Activated CD4-positive, alpha-beta memory T cell treated with anti-CD3 and anti-CD28 coated beads for 36 hours (primary cell): ENCODE data around the gene LSMEM2. TPM values are rescaled to one million over a fixed set of nuclear protein-coding genes. Genes with fewer than 3 reads are reported as not detected.
"Not testable (repeated sequence)": the region's sequence is repeated elsewhere in the genome, so short reads cannot be mapped to it uniquely, and the experiment has no call there.

ENCODE experiments used
- CTCF ChIA-PET: fragments of 350-600 bp; sonication (Branson Sonifier 250); formaldehyde crosslinking; loops from one replicate; lab custom pipeline; 2021; ENCODE audit warnings: antibody characterized with exemption, inconsistent platforms; lab: Charles Lee
- POLR2A ChIA-PET: fragments of 350-600 bp; sonication (Branson Sonifier 250); formaldehyde crosslinking; loops from one replicate; lab custom pipeline; 2021; ENCODE audit warnings: antibody characterized with exemption; lab: Charles Lee
- DNase-seq: peaks from one replicate; pipeline ENCODE4 v3.0.0-alpha.2; 2020
- H3K27ac Mint-ChIP-seq: one replicate; pipeline ENCODE4 v1.8.0; 2021; ENCODE audit warnings: mixed read lengths
- H3K27me3 Mint-ChIP-seq: one replicate; pipeline ENCODE4 v1.8.0; 2021; ENCODE audit warnings: mixed read lengths
- H3K36me3 Mint-ChIP-seq: one replicate; pipeline ENCODE4 v1.8.0; 2021; ENCODE audit warnings: mixed read lengths
- H3K4me1 Mint-ChIP-seq: one replicate; pipeline ENCODE4 v1.8.0; 2021; ENCODE audit warnings: low read depth, mixed read lengths
- H3K4me3 Mint-ChIP-seq: one replicate; pipeline ENCODE4 v1.8.0; 2021; ENCODE audit warnings: mild to moderate bottlenecking, mixed read lengths
- H3K9me3 Mint-ChIP-seq: one replicate; pipeline ENCODE4 v1.8.0; 2021; ENCODE audit warnings: mixed read lengths
- intact Hi-C: fragments of 100-400 bp; cut with micrococcal nuclease; formaldehyde crosslinking; loops from one replicate; pipeline ENCODE4 v1.15.1; 2023
- total RNA-seq, 2 experiments: library from RNA; stranded (reverse); gene quantifications; one replicate each; pipeline ENCODE4 v1.2.3, GENCODE V29; 2021

LSMEM2 gene
- total RNA-seq, 2 experiments from 2014 or later: not detected

DNA sequence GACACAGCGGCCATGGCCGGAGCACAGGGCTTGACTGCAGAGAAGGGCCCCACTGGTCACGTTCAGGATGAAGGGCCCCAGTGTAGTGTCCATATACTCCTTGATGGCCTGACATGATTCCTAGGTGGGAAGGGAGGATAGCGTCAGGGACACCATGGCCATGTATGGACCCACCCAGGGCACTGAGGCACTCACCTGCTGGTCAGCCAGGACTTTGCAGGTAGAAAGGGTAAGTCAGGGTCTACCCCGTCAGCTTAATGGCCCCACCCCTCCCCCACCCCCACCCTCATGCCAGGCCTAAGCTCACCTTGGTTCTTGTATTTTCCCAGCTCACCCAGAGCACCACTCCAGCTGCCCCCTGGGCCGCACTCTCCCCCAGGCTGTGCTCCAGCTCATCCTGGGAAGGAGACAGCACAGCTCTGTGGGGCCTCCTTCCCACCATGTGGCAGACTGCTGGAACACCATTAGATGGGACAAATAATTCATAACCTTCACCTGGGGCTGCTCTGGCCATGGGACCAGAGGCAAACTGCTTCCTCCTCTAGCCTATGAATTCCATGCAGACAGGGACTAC lies 21.9 kb downstream of the LSMEM2 start:
- Mint-ChIP-seq H3K4me1 (peaks cover 31% of the 10 kb centered on the region), H3K9me3 (no peaks in the 10 kb centered on the region), H3K27ac (peak overlapping the region; percentile 95), H3K36me3 (peaks cover 1% of the 10 kb centered on the region), H3K27me3 (no peaks in the 10 kb centered on the region), H3K4me3 (peak overlapping the region; percentile 97)
- DNase-seq: no peak
- POLR2A ChIA-PET: no interaction called here
- intact Hi-C loops: no loop called here
- CTCF ChIA-PET: interaction anchor here (1.3 to 2.5 kb wide), 2 partner anchors 75 to 106 kb away, joined by 3 to 6 read pairs; no protein-coding TSS in a partner anchor

DNA sequence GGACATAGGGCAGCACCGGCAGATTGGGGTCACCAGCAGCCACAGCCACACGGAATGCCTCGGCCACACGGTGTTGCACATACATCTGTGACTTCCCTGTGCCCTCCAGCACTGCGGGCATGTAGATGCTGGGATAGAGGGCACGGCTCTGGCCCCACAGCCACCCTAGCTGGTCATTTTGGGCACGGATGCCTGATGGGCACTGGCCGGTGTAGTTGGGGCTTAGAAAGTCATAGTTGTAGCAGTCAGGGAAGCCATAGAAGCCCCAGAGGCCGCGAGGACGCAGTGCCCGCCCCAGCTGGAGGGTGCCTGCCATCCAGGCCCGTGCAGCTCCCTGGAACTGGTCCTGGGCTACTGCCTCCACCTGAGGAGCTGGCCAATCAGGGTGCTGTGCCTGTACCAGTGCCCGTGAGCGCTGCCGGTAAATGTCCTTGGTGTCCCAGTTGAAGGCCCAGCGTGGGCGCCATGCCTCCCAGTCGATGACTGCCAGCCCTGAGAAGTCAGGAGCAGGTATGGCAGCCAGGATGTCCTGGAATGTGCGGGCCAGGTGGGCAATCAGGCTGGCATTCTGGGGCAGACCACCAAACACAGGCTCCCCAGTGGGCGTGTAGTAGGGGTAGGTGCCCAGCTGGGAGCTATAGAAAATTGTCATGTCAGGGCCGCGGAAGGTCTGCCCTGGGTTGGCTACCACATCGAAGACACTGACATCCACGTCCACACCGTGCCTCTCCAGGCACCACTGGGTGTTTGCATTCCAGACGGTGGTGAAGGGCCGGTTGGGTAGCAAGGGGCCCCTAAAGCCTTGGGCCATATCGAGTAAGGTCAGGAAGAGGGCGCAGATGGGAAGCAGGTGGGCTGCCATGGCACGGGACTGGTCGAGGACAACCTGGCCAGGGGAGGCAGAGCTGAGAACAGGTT lies 23.5 kb downstream of the LSMEM2 start:
- no peak overlapping the region for H3K27ac Mint-ChIP-seq
- POLR2A ChIA-PET: interaction anchor here (0.7 kb wide), 1 partner anchor 10 kb away, joined by 3 read pairs; no protein-coding TSS in a partner anchor

DNA sequence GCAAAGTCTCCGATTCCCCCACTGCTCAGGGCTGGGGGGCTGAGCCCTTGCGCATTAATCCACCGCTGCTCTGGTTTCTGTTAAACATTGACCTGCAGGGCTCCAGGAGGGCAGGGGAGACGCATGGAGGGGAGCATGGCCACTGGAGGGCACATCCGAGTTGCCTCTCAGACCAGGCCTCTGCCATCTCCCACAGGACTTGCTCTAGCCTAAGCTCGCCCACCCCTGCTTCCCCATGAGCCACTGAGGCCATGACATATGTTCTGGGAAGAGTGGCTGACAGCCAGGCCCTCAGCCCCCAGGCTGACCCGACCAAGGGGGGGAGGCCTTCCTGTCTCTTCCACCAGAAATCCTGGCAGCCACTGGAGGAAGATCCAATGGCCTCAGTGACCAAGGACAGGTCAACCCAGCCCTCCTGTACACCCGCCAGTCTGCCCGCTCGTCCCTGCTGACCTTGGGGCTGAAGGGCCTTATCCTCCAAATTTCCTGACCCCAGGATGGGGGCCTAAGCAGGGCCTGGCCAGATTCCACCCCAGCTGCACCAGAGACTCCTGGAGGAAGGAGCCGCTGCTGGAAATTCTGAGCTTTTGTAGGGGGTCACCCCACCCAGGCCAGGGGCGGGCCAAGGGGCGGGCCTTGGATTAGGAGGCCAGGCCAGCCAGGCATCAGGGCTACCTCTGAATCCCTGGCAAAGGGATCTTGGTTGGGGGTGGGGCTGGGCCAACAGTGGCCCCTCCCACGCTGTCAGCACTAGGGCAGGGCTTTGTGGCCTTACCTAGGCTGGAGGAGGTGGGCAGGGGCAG lies 24.3 kb downstream of the LSMEM2 start, which contains the start of gene HYAL1:
TSS of gene HYAL1 (minus strand) at position 562 of the 803 bp plus-strand sequence. CDS start 618 bp downstream, outside the sequence.
- Mint-ChIP-seq H3K4me1 (peaks cover 22% of the 10 kb centered on the region), H3K36me3 (peaks cover 1% of the 10 kb centered on the region), H3K27me3 (no peaks in the 10 kb centered on the region), H3K4me3 (no peak within 1 kb of the TSS), H3K27ac (no peak within 1 kb of the TSS), H3K9me3 (no peaks in the 10 kb centered on the region)
- POLR2A ChIA-PET: no interaction called here
- DNase-seq: no peak
- CTCF ChIA-PET: interaction anchor here (1.8 kb wide), 1 partner anchor 21 kb away, joined by 7 read pairs; no protein-coding TSS in a partner anchor
- intact Hi-C loops: no loop called here

More for the DNA sequence above, 23.5 kb downstream of the LSMEM2 start:
- peaks cover 30% of the 10 kb centered on the region for H3K4me1 Mint-ChIP-seq
- intact Hi-C loops: no loop called here
- H3K36me3 Mint-ChIP-seq: no peaks in the 10 kb centered on the region
- no peak for DNase-seq
- CTCF ChIA-PET: interaction anchor here (1.8 kb wide), 1 partner anchor 22 kb away, joined by 7 read pairs; no protein-coding TSS in a partner anchor
- H3K9me3 Mint-ChIP-seq: no peaks in the 10 kb centered on the region
- H3K27me3 Mint-ChIP-seq: no peaks in the 10 kb centered on the region
- H3K4me3 Mint-ChIP-seq: no peak overlapping the region

DNA sequence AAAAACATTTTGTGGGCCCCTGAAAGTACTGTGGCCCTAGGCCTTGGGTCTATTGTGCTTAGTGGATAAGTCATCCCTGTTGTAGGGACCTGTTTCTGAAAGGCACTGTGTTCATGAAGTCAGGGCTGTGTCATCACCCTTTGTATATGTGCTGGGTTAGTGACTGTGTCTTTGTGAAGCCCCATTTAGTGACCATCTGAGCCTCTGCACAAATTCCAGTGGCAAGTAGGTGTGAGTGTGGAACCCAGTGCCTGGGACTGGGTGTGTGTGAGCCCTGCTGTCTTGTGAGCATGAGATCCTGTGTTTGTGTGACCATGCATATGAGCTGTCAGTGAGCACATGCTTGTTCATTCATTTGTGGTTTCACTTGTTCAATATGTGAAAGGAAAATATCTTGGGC lies 25.7 kb downstream of the LSMEM2 start:
- intact Hi-C loops: loop anchor here (1.0 kb wide), 1 partner anchor 12 kb away; no protein-coding TSS in a partner anchor
- Mint-ChIP-seq H3K9me3 (peaks cover 4% of the 10 kb centered on the region), H3K27me3 (no peaks in the 10 kb centered on the region), H3K27ac (no peak overlapping the region), H3K4me3 (no peak overlapping the region), H3K36me3 (peaks cover 1% of the 10 kb centered on the region), H3K4me1 (peaks cover 19% of the 10 kb centered on the region)
- CTCF ChIA-PET: interaction anchor here (1.8 kb wide), 1 partner anchor 19 kb away, joined by 6 read pairs; no protein-coding TSS in a partner anchor
- POLR2A ChIA-PET: interaction anchor here (0.9 kb wide), 1 partner anchor 33 kb away, joined by 4 read pairs; no protein-coding TSS in a partner anchor
- peak; percentile 37 for DNase-seq

DNA sequence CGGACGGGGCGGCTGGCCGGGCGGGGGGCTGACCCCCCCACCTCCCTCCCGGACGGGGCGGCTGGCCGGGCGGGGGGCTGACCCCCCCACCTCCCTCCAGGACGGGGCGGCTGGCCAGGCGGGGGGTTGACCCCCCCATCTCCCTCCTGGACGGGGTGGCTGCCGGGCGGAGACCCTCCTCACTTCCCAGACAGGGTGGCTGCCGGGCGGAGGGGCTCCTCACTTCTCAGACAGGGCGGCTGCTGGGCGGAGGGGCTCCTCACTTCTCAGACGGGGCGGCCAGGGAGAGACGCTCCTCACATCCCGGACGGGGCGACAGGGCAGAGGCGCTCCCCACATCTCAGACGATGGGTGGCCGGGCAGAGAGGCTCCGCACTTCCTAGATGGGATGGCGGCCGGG lies 33.2 kb downstream of the LSMEM2 start:
- DNase-seq, intact Hi-C loops, H3K27me3 Mint-ChIP-seq, CTCF ChIA-PET, H3K9me3 Mint-ChIP-seq, POLR2A ChIA-PET, H3K4me3 Mint-ChIP-seq, H3K36me3 Mint-ChIP-seq, H3K27ac Mint-ChIP-seq: not testable (repeated sequence)
- peaks cover 11% of the 10 kb centered on the region for H3K4me1 Mint-ChIP-seq

DNA sequence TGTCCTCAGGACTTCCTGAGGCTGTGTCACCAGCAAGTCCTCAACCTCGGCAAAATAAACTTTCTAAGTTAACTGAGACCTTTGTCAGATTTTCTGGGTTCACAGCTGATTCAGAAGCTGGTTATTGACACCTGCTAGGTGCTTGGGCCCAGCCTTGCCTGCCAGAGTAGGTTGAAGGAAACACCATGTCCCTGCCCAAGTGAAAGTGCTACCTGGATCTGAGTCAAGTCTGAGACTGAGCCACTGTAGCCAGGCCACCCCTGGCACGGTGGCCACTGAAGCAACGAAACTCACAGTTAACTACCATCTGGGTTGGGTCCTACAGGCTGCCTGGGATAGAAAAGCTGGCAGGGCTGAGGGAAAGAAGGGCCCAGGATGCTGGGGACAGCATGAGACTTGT lies 35.5 kb downstream of the LSMEM2 start:
- intact Hi-C loops: no loop called here
- CTCF ChIA-PET: interaction anchor here (2.5 kb wide), 1 partner anchor 10 kb away, joined by 13 read pairs; no protein-coding TSS in a partner anchor
- POLR2A ChIA-PET: interaction anchor here (1.3 to 1.4 kb wide), 2 partner anchors 15 to 23 kb away, joined by 4 to 5 read pairs; partner anchors contain the start of genes HYAL3 and NAA80
- Mint-ChIP-seq H3K36me3 (peaks cover 3% of the 10 kb centered on the region), H3K4me1 (peaks cover 18% of the 10 kb centered on the region), H3K27me3 (no peaks in the 10 kb centered on the region), H3K4me3 (no peak overlapping the region), H3K9me3 (no peaks in the 10 kb centered on the region), H3K27ac (no peak overlapping the region)
- no peak for DNase-seq

DNA sequence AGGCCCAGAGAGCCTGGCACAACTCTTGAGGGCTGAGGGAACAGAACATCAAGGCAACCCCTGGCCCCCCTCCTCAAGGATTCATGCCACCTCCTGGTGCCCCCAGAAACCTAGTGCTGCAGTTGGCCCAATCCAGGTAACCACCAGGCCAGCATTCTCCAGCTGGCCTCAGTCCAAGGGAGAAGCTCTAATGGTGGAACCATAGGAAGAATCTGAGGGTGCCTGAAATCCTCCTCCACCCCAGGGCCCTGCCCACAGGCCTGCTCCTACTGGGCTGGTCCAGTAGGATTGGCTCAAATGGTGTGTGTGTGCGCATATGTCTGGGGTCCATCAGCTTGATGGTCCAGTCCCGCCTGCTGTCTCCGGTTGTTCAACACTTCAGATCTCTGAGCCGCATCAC lies 35.9 kb downstream of the LSMEM2 start:
- no peak for DNase-seq
- H3K4me3 Mint-ChIP-seq: no peak overlapping the region
- peaks cover 3% of the 10 kb centered on the region for H3K36me3 Mint-ChIP-seq
- ChIA-PET POLR2A (interaction anchor here (1.3 to 1.4 kb wide), 2 partner anchors 15 to 22 kb away, joined by 4 to 5 read pairs; partner anchors contain the start of genes HYAL3 and NAA80), CTCF (interaction anchor here (1.0 to 2.5 kb wide), 3 partner anchors 10 to 40 kb away, joined by 3 to 13 read pairs (median 3); partner anchors contain the start of gene LSMEM2)
- H3K4me1 Mint-ChIP-seq: peaks cover 22% of the 10 kb centered on the region
- H3K27ac Mint-ChIP-seq: no peak overlapping the region
- H3K9me3 Mint-ChIP-seq: no peaks in the 10 kb centered on the region
- intact Hi-C loops: no loop called here
- H3K27me3 Mint-ChIP-seq: no peaks in the 10 kb centered on the region

DNA sequence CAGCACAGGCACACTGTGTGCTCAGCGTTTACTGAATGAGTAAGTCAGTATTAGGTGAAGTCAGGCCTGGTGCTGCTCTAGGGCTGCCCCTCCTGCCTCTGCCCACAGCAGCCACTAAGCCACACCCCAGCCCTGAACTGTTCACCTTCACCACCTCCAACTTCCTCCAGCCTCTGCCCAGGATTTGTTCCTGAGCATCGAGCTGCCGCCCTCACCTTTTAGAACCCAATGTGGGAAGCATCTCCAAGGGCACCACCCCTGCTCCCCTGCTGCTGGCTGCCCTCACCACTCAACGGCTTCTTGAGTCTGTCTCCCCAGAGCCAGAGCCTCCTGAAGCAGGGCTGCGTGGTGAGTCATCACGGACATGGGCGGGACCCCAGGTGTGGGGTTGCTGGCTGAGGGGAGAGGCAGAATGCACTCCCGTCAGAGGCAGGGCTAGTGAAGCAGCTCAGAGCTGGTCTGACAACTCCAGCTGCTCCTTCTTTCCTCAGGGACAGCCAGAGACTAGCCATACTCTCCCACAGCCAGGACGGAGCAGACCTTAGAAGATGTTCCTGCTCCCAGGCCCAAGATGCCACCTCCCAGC lies 37.9 kb downstream of the LSMEM2 start:
- Mint-ChIP-seq H3K27ac (peak overlapping the region; percentile 81), H3K9me3 (no peaks in the 10 kb centered on the region), H3K4me3 (peak overlapping the region; percentile 20), H3K36me3 (no peaks in the 10 kb centered on the region), H3K4me1 (peaks cover 29% of the 10 kb centered on the region), H3K27me3 (no peaks in the 10 kb centered on the region)
- POLR2A ChIA-PET: no interaction called here
- CTCF ChIA-PET: interaction anchor here (2.4 kb wide), 1 partner anchor 9 kb away, joined by 8 read pairs; no protein-coding TSS in a partner anchor
- peak; percentile 82 for DNase-seq
- intact Hi-C loops: loop anchor here (1.0 kb wide), 1 partner anchor 12 kb away; no protein-coding TSS in a partner anchor

DNA sequence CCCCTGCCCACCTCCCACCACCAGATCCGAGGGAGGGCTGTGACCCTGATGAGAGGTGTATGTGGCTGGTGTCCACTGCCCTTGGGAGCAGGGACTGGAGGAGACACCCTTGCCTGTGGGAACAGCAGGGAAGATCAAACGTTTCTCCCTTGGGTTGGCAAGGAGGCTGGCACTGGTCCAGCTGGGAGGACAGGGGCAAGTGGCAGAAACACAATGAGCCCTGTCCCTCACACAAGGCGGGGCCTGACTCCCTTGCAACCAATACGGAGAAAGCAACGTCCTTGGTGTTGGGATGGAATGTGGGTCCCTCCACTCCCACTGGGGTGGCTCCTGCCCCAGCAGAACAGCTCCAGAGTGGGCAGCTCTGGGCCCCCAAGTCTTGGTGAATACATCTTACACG lies 38.4 kb downstream of the LSMEM2 start:
- DNase-seq: no peak
- ChIA-PET POLR2A (interaction anchor here (2.2 kb wide), 1 partner anchor 11 kb away, joined by 7 read pairs; the partner anchor contains the start of gene TUSC2), CTCF (interaction anchor here (2.4 kb wide), 1 partner anchor 9 kb away, joined by 8 read pairs; no protein-coding TSS in a partner anchor)
- Mint-ChIP-seq H3K9me3 (no peaks in the 10 kb centered on the region), H3K27me3 (no peaks in the 10 kb centered on the region), H3K27ac (peak overlapping the region; percentile 81), H3K4me3 (no peak overlapping the region), H3K36me3 (no peaks in the 10 kb centered on the region), H3K4me1 (peaks cover 29% of the 10 kb centered on the region)
- intact Hi-C loops: no loop called here

DNA sequence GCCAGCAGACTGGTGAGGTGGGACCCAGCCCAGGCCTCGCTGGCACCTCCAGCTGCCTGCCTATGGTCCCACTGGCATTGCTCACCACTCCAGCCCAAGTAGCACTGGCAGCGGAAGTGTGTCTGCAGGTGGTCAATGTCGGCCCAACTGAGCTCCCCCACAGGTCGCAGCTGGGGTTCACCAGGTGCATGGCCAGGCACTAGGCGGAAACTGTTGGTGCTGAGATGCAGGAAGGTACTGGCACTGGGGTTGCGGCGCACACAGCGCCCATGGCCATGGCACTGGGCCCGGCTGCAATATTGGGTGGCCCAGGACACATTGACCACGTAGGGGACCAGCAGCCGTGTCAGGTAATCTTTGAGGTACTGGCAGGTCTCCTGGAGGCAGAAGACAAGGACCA lies 39.3 kb downstream of the LSMEM2 start:
- no peaks in the 10 kb centered on the region for H3K9me3 Mint-ChIP-seq
- POLR2A ChIA-PET: interaction anchor here (1.4 to 2.2 kb wide), 2 partner anchors 10 to 18 kb away, joined by 4 to 7 read pairs; partner anchors contain the start of genes HYAL3, NAA80 and TUSC2
- intact Hi-C loops: no loop called here
- H3K36me3 Mint-ChIP-seq: no peaks in the 10 kb centered on the region
- H3K4me1 Mint-ChIP-seq: peaks cover 32% of the 10 kb centered on the region
- no peak overlapping the region for H3K4me3 Mint-ChIP-seq
- H3K27ac Mint-ChIP-seq: no peak overlapping the region
- CTCF ChIA-PET: interaction anchor here (2.4 kb wide), 1 partner anchor 8 kb away, joined by 8 read pairs; no protein-coding TSS in a partner anchor
- DNase-seq: no peak
- no peaks in the 10 kb centered on the region for H3K27me3 Mint-ChIP-seq
